H1 (cell line): ENCODE measurements around the gene MTFP1. TPM values are rescaled to one million over a fixed set of nuclear protein-coding genes. Genes with fewer than 3 reads are reported as not detected.

Source experiments
- BACH1 ChIP-seq: IDR thresholded peaks from 2 replicates; pipeline ENCODE4 v1.6.1; 2012; ENCODE audit warnings: low read length, improper control_type of control experiment
- CEBPB ChIP-seq: IDR thresholded peaks from 2 replicates; pipeline ENCODE4 v1.6.1; 2012; ENCODE audit warnings: low read depth, low read length
- CHD1 ChIP-seq: IDR thresholded peaks from 2 replicates; pipeline ENCODE4 v1.6.1; 2012; ENCODE audit warnings: low read depth, low read length, improper control_type of control experiment
- CREB1 ChIP-seq: IDR thresholded peaks from 2 replicates; pipeline ENCODE4 v1.6.1; 2012; ENCODE audit warnings: inconsistent platforms
- CTCF ChIP-seq, 3 experiments: IDR thresholded peaks; 1 replicate in 2 of 3; 2 replicates in 1 of 3; pipeline versions ENCODE4 v1.5.1 to v1.6.1; 2011; ENCODE audit warnings: low read length in 3 of 3, mild to moderate bottlenecking in 3 of 3, inconsistent platforms in 2 of 3, low read depth in 1 of 3, moderate library complexity in 1 of 3; ENCODE audit not compliant: insufficient read depth in 1 of 3; ENCODE audit errors: control extremely low read depth in 1 of 3
- EP300 ChIP-seq, 2 experiments: IDR thresholded peaks; 1 replicate in 1 of 2; 2 replicates in 1 of 2; pipeline ENCODE4 v1.6.1; 2011 to 2012; ENCODE audit warnings: low read depth in 2 of 2, low read length in 2 of 2, mild to moderate bottlenecking in 2 of 2, borderline replicate concordance in 1 of 2, inconsistent platforms in 1 of 2, moderate library complexity in 1 of 2
- EZH2 ChIP-seq: fragments of 200-600 bp; sonication (generic); IDR thresholded peaks from 2 replicates; pipeline ENCODE4 v1.7.1; 2012; ENCODE audit warnings: low read depth, mild to moderate bottlenecking, moderate library complexity, low read length, inconsistent platforms; ENCODE audit not compliant: severe bottlenecking
- GABPA ChIP-seq: IDR thresholded peaks from 2 replicates; pipeline ENCODE4 v1.6.1; 2011; ENCODE audit warnings: mild to moderate bottlenecking, low read length, moderate library complexity, borderline replicate concordance; ENCODE audit not compliant: insufficient read depth
- GTF2F1 ChIP-seq: IDR thresholded peaks from 2 replicates; pipeline ENCODE4 v1.6.1; 2012; ENCODE audit warnings: low read depth, low read length, improper control_type of control experiment, borderline replicate concordance
- JUND ChIP-seq: IDR thresholded peaks from 2 replicates; pipeline ENCODE4 v1.6.1; 2011; ENCODE audit warnings: mild to moderate bottlenecking, improper control_type of control experiment, low read length
- PHF8 ChIP-seq: fragments of 200-600 bp; sonication (generic); conservative IDR thresholded peaks from 2 replicates; pipeline ENCODE4 v1.7.1; 2012; ENCODE audit warnings: low read depth, mild to moderate bottlenecking, inconsistent platforms, low read length, moderate library complexity
- POU5F1 ChIP-seq: IDR thresholded peaks from 2 replicates; pipeline ENCODE4 v1.6.1; 2011; ENCODE audit warnings: low read depth, mild to moderate bottlenecking, low read length, moderate library complexity
- SIN3A ChIP-seq, 2 experiments: IDR thresholded peaks in 1 of 2; conservative IDR thresholded peaks in 1 of 2; 2 replicates each; pipeline ENCODE4 v1.6.1; 2011 to 2012; ENCODE audit warnings: low read length in 2 of 2, improper control_type of control experiment in 1 of 2, low read depth in 1 of 2, mild to moderate bottlenecking in 1 of 2
- SIX5 ChIP-seq: IDR thresholded peaks from 2 replicates; pipeline ENCODE4 v1.6.1; 2011; ENCODE audit warnings: mild to moderate bottlenecking, low read depth, low read length
- SP2 ChIP-seq: IDR thresholded peaks from 2 replicates; pipeline ENCODE4 v1.6.1; 2012; ENCODE audit warnings: mild to moderate bottlenecking, low read length, inconsistent platforms
- SP4 ChIP-seq: IDR thresholded peaks from 2 replicates; pipeline ENCODE4 v1.6.1; 2012; ENCODE audit warnings: low read length, inconsistent platforms
- SUZ12 ChIP-seq: fragments of 200-600 bp; sonication (generic); IDR thresholded peaks from 2 replicates; pipeline ENCODE4 v1.6.1; 2012; ENCODE audit warnings: mild to moderate bottlenecking, inconsistent platforms, low read length, moderate library complexity, mixed read lengths
- TEAD4 ChIP-seq: IDR thresholded peaks from 2 replicates; pipeline ENCODE4 v1.6.1; 2012; ENCODE audit warnings: low read depth, low read length, inconsistent platforms, mixed read lengths
- USF2 ChIP-seq: IDR thresholded peaks from 2 replicates; pipeline ENCODE4 v1.6.1; 2011; ENCODE audit warnings: low read length, improper control_type of control experiment
- polyA plus RNA-seq, 7 experiments: library from polyadenylated mRNA; depleted of rRNA in 3 of 7; stranded (reverse) in 5 of 7; unstranded in 2 of 7; fragments of >200 nt in 5 of 7; fragments of 200-250 nt in 2 of 7; gene quantifications; 1 replicate in 5 of 7; 2 replicates in 1 of 7; 4 replicates in 1 of 7; pipeline versions ENCODE4 v1.2.1 to v1.2.3, GENCODE V29; 2011 to 2013; ENCODE audit warnings: missing spikeins in 2 of 7, mixed read lengths in 2 of 7
- total RNA-seq: library from RNA; stranded (reverse); fragmentation: NEBNext Ultra II Directional; extraction: Animal tissue kit (Norgen Biotek cat#: 25700); gene quantifications from 2 replicates; pipeline ENCODE4 v1.2.1, GENCODE V29; 2021
- TF ChIP-seq, protein P1 (sequence below): IDR thresholded peaks from 2 replicates; pipeline ENCODE4 v1.6.1; 2012; ENCODE audit warnings: low read length, inconsistent platforms

The MTFP1 gene
- total and polyA plus RNA-seq, 2 of the 8 experiments (the other 6 are each of a cell fraction or from before 2014, with no cell fraction given), result 59.8 to 98.8 TPM

DNA sequence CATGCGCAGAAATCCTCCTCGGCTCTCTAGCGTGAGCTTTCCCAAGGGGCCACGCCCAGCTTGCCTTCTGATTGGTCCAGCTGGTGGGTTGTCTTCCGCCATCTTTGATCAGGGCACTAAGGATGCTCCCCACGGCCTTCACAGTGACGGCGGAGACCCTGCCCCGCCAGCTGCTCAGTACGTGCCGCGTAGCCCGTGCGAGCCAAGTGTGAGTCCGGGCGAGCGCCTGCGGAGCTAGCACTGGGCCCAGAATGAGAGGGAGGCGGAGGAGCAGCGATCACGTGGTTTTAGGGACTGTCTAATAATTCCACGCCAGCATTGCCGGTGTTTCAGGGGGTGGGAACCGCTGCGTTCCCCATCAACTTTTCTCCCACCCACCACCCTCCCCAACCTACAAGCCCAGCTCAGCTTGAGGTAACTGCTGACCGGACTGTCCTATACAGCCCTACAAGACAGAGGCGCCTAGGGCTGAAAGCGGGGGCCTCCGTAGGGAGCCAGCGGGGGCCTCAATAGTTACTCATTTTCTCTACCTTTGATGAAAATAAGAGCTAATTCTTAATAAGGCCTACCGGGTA is 1.5 kb upstream of the MTFP1 start (continued):
- TF ChIP-seq GABPA (no peak; the same call in 1 of the 2 replicates), CEBPB (no peak), PHF8 (no peak), SIX5 (no peak; the same call in 1 of the 2 replicates), SIN3A (conservative IDR thresholded peaks at IDR 0.05 in 1 of 2, IDR thresholded peaks at IDR 0.05 in 1 of 2; ENCODE audit: low read depth in 1 of 2, low read length in 2 of 2) (peak; percentile 92 to 94; a peak in 2 of 4 replicates), POU5F1 (no peak), TEAD4 (peak; percentile 41; the same call in 1 of the 2 replicates), JUND (no peak), GTF2F1 (peak; percentile 55; the same call in 1 of the 2 replicates), SP2 (no peak), BACH1 (no peak), CTCF (IDR thresholded peaks at IDR 0.05; ENCODE audit: control extremely low read depth in 1 of 3, insufficient read depth in 1 of 3, low read depth in 1 of 3, low read length in 3 of 3) (no peak), USF2 (peak; percentile 91), SP4 (peak; percentile 23; the same call in 1 of the 2 replicates), EP300 (IDR thresholded peaks at IDR 0.05; ENCODE audit: borderline replicate concordance in 1 of 2, low read depth in 2 of 2, low read length in 2 of 2) (peak in 1 of 2 experiments; percentile 76; a peak in 1 of 3 replicates), CHD1 (no peak), SUZ12 (no peak), EZH2 (no peak), CREB1 (peak; percentile 94)
- TF ChIP-seq, protein P1, sequence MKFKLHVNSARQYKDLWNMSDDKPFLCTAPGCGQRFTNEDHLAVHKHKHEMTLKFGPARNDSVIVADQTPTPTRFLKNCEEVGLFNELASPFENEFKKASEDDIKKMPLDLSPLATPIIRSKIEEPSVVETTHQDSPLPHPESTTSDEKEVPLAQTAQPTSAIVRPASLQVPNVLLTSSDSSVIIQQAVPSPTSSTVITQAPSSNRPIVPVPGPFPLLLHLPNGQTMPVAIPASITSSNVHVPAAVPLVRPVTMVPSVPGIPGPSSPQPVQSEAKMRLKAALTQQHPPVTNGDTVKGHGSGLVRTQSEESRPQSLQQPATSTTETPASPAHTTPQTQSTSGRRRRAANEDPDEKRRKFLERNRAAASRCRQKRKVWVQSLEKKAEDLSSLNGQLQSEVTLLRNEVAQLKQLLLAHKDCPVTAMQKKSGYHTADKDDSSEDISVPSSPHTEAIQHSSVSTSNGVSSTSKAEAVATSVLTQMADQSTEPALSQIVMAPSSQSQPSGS, result no peak
